GM18499 (cell line): ENCODE measurements around the gene LSM2.
"Not testable (repeated sequence)": the region's sequence is repeated elsewhere in the genome, so short reads cannot be mapped to it uniquely, and the experiment has no call there.

Experiments
- ATAC-seq: cut with Tn5 transposase; IDR thresholded peaks from one replicate; pipeline ENCODE4 v1.9.1; 2021; ENCODE audit warnings: moderate number of reproducible peaks; ENCODE audit not compliant: insufficient read depth, unreplicated experiment

LSM2 gene

DNA sequence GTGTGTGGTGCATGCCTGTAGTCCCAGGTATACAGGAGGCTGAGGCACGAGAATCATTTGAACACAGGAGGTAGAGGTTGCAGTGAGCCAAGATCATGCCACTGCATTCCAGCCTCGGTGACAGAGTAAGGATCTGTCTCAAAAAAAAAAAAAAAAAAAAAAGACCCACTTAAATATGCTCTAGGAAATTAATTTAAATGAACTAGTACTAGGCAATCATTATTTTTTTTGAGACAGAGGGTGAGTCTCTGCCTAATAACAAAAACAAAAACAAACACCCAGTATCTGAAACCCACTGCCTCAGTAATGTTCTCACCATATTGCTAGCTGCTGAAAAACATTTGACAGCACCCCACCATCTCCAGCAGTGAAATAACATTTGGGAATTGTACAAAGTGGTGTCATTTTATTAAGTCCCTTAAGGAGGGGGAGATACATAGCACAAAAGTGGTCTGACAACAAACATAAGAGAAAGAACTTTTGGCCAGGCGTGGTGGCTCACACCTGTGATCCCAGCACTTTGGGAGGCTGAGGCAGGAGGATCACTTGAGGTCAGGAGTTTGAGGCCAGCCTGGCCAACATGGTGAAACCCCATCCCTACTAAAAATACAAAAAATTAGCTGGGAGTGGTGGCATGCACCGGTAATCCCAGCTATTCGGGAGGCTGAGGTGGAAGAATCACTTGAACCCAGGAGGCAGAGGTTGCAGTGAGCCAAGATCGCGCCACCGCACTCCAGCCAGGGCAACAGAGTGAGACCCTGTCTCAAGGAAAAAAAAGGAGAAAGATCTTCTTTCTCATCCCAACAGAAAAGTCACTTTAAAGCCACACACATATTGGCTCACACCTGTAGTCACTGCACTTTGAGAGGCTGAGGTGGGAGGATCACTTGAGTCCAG lies 5.5 kb downstream of the LSM2 start:
- ATAC-seq = not testable (repeated sequence)

- no peak for ATAC-seq
These were observed 7.0 kb downstream of the LSM2 start for GRCh38 chr6:31799781-31800180.

- no peak for ATAC-seq
These were observed 9.2 kb downstream of the LSM2 start for GRCh38 chr6:31797588-31797987.

DNA sequence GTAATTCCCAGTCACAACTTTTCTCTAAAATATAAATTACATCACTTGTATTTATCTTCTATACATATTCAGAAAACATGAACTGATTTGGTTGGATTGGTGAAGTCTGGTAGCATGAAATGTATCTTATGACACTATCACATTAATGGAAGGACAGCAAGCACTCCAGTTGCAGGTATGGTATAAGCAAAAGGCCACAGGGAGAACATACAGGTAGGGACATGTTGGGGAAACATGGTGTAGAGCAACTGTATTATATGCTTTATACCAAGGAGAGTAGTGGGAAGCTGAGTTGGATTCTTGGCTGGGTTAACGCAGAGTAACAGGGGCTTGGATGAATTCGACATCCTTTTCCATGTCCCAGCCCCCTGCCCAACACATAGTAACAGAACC lies 9.8 kb downstream of the LSM2 start:
- no peak for ATAC-seq

DNA sequence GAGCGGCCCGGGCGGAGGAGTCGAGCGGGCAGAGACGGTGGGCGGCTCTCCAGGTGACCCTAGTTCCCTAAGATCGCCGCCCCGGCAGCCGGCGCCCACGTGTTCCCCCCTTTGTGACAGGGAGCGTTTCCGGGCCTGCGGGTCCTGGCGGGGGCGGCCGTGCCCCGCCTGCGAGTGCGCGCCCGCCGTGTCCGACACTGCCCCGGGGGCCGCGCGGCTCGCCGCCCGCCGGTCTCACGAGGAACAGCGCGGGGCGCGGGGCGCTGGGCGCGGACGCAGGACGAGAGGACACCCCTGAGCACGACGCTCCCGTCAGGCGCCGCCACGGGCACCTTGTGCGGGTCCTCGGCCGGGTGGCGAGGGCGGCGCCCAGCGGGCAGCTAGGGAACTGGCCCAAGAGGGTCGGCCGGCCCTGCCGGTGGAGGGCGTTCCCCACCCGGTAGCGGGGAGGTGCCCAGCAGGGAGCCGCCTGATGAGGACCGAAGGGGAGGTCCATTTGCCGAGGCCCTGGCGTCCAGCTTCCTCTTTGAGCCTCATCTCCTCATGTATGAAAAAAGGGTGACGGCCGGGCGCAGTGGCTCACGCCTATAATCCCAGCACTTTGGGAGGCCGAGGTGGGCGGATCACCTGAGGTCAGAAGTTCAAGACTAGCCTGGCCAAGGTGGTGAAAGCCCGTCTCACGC lies 11.0 kb downstream of the LSM2 start, which contains the start of gene VARS1:
TSS of gene VARS1 (minus strand) at position 137 of the 683 bp plus-strand sequence. CDS start 535 bp downstream, outside the sequence.
- no peak for ATAC-seq

DNA sequence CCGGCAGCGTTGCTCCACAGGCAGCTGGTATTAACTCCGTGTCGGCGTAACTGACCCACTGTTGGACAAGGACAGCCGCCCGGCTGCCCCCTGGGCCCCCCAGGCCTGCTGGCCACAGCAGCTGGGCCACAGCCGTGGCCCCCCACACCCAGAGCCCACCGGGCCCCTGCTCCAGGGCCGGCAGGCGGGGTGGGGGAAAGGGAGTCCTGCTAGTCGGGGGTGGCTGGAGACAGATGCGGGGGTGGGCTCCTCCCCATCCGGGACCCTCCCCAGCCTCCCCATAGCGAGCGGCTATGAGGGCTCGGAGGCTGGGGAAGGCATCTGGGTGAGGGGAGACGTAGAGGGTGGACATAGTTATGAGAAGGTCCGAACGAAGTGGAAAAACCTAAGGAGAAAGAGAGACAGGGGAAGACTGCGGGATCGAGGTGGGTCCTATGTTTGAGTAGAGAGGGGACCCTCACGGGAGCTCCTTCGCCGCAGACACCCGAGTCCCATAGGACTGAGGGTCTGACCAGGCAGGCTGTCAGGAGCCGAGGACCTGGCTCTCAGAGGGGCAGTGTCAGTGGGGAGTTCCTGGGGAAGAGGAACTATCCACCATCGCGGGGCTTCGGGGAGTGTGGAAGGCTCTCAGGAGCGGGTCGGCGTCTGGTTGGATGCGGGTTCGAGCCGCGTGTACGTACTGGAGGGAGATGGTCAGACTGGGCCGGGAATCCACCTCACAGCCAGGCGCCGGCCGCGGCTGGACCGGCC lies 11.7 kb downstream of the LSM2 start:
- no peak for ATAC-seq

GRCh38 chr6:31794294-31794865 lies 12.4 kb downstream of the LSM2 start:
- ATAC-seq = no peak

GRCh38 chr6:31793927-31794245 lies 12.9 kb downstream of the LSM2 start:
- ATAC-seq = not testable (repeated sequence)

DNA sequence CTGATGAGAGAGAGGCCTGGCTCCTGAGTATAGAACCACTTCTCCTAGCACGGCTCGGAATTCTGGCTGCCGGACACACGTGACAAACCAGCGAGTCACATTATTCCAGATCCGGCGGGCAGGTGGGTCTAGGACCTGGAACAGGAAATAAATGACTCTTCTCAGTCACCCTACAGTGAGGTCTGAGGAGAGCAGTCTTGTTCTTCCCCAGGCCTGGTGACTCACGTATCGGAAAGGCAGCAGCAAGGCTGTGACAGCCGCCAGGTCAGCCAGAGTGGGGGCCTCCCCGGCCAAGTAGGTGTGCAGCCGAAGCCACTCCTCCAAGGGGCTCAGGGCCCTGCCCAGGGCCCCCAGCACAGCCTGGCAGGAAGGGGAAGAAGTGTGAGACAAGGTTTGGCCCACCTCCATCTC lies 14.0 kb downstream of the LSM2 start:
- ATAC-seq = no peak

- ATAC-seq = no peak
These were observed 14.7 kb downstream of the LSM2 start for GRCh38 chr6:31792090-31792374.

GRCh38 chr6:31791324-31792089 lies 15.3 kb downstream of the LSM2 start:
- ATAC-seq = no peak

DNA sequence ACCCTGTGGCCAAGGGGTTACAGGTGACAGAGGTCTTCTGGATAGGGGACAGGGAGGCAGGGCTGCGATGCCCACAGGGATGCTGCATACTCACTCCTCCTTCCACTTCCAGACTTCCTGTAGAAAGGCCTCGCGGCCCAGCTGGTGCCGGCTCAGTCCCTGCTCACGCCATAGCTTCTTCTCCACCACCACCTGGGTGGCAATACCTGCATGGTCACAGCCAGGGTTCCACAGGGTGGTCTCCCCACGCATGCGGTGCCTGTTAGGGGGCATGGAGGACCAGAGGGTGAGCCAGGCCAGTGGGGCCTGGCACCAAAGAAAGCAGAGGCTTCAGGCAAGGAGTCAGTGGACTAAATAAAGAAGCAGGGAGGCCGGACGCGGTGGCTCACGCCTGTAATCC lies 21.3 kb downstream of the LSM2 start:
- no peak for ATAC-seq

DNA sequence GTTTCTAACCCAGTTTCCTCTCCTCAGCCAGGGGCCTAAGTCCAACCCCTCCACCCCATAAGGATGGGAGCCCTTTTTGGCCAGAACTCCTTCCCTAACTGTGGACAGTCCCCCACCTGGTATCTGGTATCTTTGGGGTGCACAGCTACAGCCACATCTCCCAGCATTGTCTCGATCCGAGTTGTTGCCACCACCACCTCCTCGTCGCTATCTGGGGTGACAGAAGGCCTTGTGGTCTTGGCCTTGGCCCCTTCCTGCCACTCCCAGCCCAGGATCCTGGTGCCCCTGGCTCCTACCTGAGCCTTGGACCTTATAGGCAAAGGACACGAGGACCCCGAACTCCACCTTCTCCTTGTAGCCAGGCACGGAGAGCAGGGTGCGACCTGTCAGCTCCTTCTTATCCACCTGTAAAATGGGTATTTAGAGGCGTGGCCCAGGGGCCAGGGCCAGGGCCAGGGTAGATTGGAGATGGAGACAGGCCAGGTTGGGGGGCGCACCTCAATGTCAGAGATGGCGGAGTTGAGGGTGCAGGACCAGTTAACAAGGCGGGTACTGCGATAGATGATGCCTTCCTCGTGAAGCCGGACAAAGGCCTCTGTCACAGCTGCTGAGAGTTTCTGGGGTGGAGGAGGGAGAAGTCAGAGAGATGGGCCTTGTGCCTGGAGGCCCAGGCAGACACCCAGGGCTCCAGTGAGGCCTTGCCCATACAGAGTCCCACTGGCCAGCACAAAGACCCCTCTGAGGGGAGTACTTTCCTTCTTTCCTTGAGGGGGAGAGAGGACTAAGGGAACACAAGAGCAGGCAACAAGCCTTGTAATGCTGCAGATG lies 22.5 kb downstream of the LSM2 start:
- ATAC-seq = no peak

DNA sequence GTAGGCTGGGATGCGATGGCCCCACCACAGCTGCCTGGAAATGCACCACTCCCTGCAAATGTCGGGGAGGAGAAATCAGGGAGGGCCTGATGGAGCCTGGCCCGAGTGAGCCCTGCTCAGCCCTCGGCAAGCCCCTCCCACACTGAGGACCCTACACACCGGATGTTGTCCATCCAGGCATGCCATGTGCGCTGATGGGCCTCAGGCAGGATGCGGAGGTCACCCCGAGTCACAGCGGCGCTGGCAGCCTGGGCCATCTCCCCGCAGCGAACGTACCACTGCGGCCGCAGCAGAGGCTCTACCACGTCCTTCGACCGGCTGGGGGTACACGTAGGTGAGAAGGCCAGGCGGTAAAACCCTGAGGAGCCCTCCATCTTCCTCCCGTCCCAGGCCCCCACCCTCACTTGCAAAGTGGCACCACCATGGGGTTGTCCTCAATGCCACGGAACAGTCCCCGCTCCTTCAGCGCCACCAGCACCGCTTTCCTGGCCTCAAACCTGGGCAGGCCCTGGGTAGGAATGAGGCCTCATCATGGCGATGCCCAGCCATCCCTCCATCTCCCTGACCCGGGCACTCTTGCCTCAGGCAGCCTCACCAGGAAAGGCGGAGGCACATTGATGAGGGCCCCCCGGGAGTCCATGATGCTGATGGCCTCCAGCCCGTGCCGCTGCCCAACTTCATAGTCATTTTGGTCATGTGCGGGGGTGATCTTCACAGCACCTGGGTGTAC lies 24.5 kb downstream of the LSM2 start:
- no peak for ATAC-seq

GRCh38 chr6:31781244-31782125 lies 25.3 kb downstream of the LSM2 start:
- ATAC-seq = no peak

DNA sequence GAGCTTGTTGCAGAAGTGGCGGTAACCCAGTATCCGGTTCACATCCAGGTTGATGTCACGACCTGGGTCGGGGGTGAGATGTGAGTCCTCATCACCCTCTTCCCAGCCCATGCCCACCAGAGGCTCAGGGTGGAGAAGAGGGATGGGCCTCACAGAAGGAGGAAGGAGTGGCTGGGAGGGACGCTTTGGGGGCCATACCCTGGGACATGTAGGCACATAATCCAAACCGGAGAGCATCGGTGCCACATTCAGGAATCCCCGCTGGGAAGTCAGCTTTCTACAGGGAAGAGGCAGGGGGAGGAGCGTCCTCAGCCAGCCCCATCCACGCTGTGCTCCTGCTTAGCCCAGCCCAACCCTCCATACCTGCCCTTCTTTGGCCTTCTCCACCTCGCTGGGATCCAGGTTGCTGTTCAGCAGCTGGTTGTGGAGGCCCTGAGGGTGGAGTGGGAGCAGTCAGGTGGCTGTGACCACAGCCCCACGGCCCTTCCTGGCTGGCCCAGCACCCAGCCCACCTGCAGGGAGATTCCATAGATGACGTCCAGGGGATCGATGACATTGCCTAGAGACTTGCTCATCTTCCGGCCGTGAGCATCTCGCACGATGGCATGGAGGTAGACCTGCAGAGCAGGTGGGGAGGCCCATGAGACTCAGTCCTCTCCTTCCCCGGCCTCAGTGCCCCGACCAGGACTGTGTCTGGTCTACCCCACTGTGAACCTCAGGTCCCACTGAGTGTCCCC lies 26.1 kb downstream of the LSM2 start:
- ATAC-seq = no peak

GRCh38 chr6:31779908-31780307 lies 26.9 kb downstream of the LSM2 start:
- ATAC-seq = no peak
